ENCODE measurements around the gene RDH13. TPM values are rescaled to one million over a fixed set of nuclear protein-coding genes. Genes with fewer than 3 reads are reported as not detected.

The RDH13 gene
- total and polyA plus RNA-seq, 2 experiments from 2014 or later: 6.4 to 7.8 TPM

GRCh38 chr19:55044286-55044685, 18.7 kb downstream of the RDH13 start:
- no peak overlapping the region for H3K4me3 ChIP-seq
- H2AFZ ChIP-seq: no peak overlapping the region
- H3K36me3 ChIP-seq (ENCODE audit: low read depth): no peaks in the 10 kb centered on the region
- no peaks in the 10 kb centered on the region for H3K79me2 ChIP-seq (ENCODE audit: insufficient read depth)
- H3K4me2 ChIP-seq (ENCODE audit: unreplicated experiment): no peak overlapping the region
- no peaks in the 10 kb centered on the region for H3K9me3 ChIP-seq (ENCODE audit: low read depth)
- H3F3A ChIP-seq (ENCODE audit: insufficient read depth): no peaks in the 10 kb centered on the region
- no peak overlapping the region for H3K9ac ChIP-seq
- no peak overlapping the region for H3K27ac ChIP-seq
- no peaks in the 10 kb centered on the region for H3K27me3 ChIP-seq (replicated peaks; ENCODE audit: insufficient read depth)
- in situ Hi-C loops (cut with MboI): no loop called here
- no peaks in the 10 kb centered on the region for H3K9me2 ChIP-seq (ENCODE audit: insufficient read depth)
- DNase-seq: no peak
- TF ChIP-seq EZH2 (IDR thresholded peaks at IDR 0.05; ENCODE audit: insufficient read depth, poor library complexity, severe bottlenecking) (no peak), EZH2phosphoT487 (IDR thresholded peaks at IDR 0.05; ENCODE audit: insufficient read depth, low read depth) (no peak)
- no peaks in the 10 kb centered on the region for H4K20me1 ChIP-seq (ENCODE audit: insufficient read depth)
- H3K4me1 ChIP-seq (ENCODE audit: insufficient read depth): no peaks in the 10 kb centered on the region
- 93 to 96% methylated on average over 5 of the region's 5 CpGs for WGBS, 2 experiments (ENCODE audit: low coverage in 1 of 2, low lambda C conversion rate in 2 of 2, missing lambda C conversion rate in 2 of 2)

- H3K4me2 ChIP-seq (ENCODE audit: unreplicated experiment): no peak overlapping the region
- no peaks in the 10 kb centered on the region for H4K20me1 ChIP-seq (ENCODE audit: insufficient read depth)
- H3K9me3 ChIP-seq (ENCODE audit: low read depth): no peaks in the 10 kb centered on the region
- no peak overlapping the region for H2AFZ ChIP-seq
- no peaks in the 10 kb centered on the region for H3K36me3 ChIP-seq (ENCODE audit: low read depth)
- no peaks in the 10 kb centered on the region for H3K27me3 ChIP-seq (replicated peaks; ENCODE audit: insufficient read depth)
- H3K4me3 ChIP-seq: no peak overlapping the region
- H3K27ac ChIP-seq: no peak overlapping the region
- H3K9me2 ChIP-seq (ENCODE audit: insufficient read depth): no peaks in the 10 kb centered on the region
- H3K4me1 ChIP-seq (ENCODE audit: insufficient read depth): no peaks in the 10 kb centered on the region
- in situ Hi-C loops (cut with MboI): no loop called here
- TF ChIP-seq EZH2phosphoT487 (IDR thresholded peaks at IDR 0.05; ENCODE audit: insufficient read depth, low read depth) (no peak), EZH2 (IDR thresholded peaks at IDR 0.05; ENCODE audit: insufficient read depth, poor library complexity, severe bottlenecking) (no peak)
- WGBS, 2 experiments (ENCODE audit: low coverage in 1 of 2, low lambda C conversion rate in 2 of 2, missing lambda C conversion rate in 2 of 2): 77% methylated on average over 11 of the region's 11 CpGs
- H3F3A ChIP-seq (ENCODE audit: insufficient read depth): no peaks in the 10 kb centered on the region
- H3K9ac ChIP-seq: no peak overlapping the region
- no peaks in the 10 kb centered on the region for H3K79me2 ChIP-seq (ENCODE audit: insufficient read depth)
- DNase-seq: no peak
These were observed 20.3 kb downstream of the RDH13 start for GRCh38 chr19:55042688-55043087.

GRCh38 chr19:55042344-55042678, 20.6 kb downstream of the RDH13 start:
- Histone ChIP-seq H3K4me2 (ENCODE audit: unreplicated experiment) (no peak overlapping the region), H3K4me1 (ENCODE audit: insufficient read depth) (no peaks in the 10 kb centered on the region), H4K20me1 (ENCODE audit: insufficient read depth) (no peaks in the 10 kb centered on the region), H3K27me3 (replicated peaks; ENCODE audit: insufficient read depth) (no peaks in the 10 kb centered on the region), H3K79me2 (ENCODE audit: insufficient read depth) (no peaks in the 10 kb centered on the region), H3K9ac (no peak overlapping the region), H3K9me2 (ENCODE audit: insufficient read depth) (no peaks in the 10 kb centered on the region), H3K27ac (no peak overlapping the region), H3K9me3 (ENCODE audit: low read depth) (no peaks in the 10 kb centered on the region), H3K4me3 (no peak overlapping the region), H3F3A (ENCODE audit: insufficient read depth) (no peaks in the 10 kb centered on the region), H3K36me3 (ENCODE audit: low read depth) (no peaks in the 10 kb centered on the region), H2AFZ (no peak overlapping the region)
- WGBS, 2 experiments (ENCODE audit: low coverage in 1 of 2, low lambda C conversion rate in 2 of 2, missing lambda C conversion rate in 2 of 2): 84 to 89% methylated on average over 9 of the region's 9 CpGs
- in situ Hi-C loops (cut with MboI): no loop called here
- no peak for DNase-seq
- no peak for TF ChIP-seq EZH2 (IDR thresholded peaks at IDR 0.05; ENCODE audit: insufficient read depth, poor library complexity, severe bottlenecking)
- TF ChIP-seq EZH2phosphoT487 (IDR thresholded peaks at IDR 0.05; ENCODE audit: insufficient read depth, low read depth): no peak

DNA sequence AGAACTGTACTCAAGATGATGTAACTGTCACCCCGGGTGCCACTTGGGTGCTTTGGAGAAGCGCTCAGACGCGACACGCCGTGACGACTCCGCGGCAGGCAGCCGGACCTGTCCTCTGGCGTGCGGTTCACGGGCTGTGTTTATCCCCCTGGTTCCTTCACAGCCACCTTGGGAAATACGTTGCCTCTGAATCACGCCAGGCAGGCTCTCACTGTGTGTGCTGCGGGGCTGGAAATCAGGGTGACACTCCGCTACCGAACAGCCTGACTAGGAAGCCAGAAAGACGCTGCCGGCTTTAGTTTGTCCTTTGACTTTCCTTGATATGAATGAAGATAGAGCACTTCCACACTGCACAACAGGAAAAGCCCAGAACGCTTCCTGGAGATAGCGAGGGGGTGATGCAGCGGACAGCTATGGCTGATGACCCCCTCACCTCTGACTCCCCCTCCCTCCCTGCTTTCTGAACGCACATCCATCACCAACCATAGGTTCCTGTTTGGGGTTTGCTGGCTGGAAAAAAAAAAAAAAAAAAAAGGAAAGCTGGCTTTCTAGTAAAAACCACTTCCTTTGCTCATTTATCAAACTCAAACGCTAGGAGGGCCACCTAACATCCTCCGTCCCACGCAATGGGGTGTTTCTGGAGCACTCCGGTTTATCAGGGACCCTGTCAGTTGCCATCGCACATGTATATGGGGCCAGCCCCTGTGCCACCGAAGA, 21.2 kb downstream of the RDH13 start:
- Histone ChIP-seq H3K9me3 (ENCODE audit: low read depth) (no peaks in the 10 kb centered on the region), H3K36me3 (ENCODE audit: low read depth) (no peaks in the 10 kb centered on the region), H3K79me2 (ENCODE audit: insufficient read depth) (no peaks in the 10 kb centered on the region), H3K9me2 (ENCODE audit: insufficient read depth) (no peaks in the 10 kb centered on the region), H3K4me1 (ENCODE audit: insufficient read depth) (no peaks in the 10 kb centered on the region), H3K27ac (no peak overlapping the region), H3K27me3 (replicated peaks; ENCODE audit: insufficient read depth) (no peaks in the 10 kb centered on the region), H3K9ac (no peak overlapping the region), H3F3A (ENCODE audit: insufficient read depth) (no peaks in the 10 kb centered on the region), H4K20me1 (ENCODE audit: insufficient read depth) (no peaks in the 10 kb centered on the region), H3K4me2 (ENCODE audit: unreplicated experiment) (no peak overlapping the region), H2AFZ (no peak overlapping the region), H3K4me3 (no peak overlapping the region)
- in situ Hi-C loops (cut with MboI): no loop called here
- no peak for TF ChIP-seq EZH2 (IDR thresholded peaks at IDR 0.05; ENCODE audit: insufficient read depth, poor library complexity, severe bottlenecking)
- TF ChIP-seq EZH2phosphoT487 (IDR thresholded peaks at IDR 0.05; ENCODE audit: insufficient read depth, low read depth): no peak
- no peak for DNase-seq
- 88 to 90% methylated on average over 30 of the region's 30 CpGs for WGBS, 2 experiments (ENCODE audit: low coverage in 1 of 2, low lambda C conversion rate in 2 of 2, missing lambda C conversion rate in 2 of 2)
